HL-60 (cell line): ENCODE data around the gene SFXN5.

Source experiments
- DNase-seq, 2 experiments: peaks; one replicate each; pipeline ENCODE4 v3.0.0-alpha.2; 2010 to 2020; ENCODE audit warnings: low read depth in 1 of 2, low spot score in 1 of 2
- H3K27ac ChIP-seq: fragments of 250-450 bp; sonication (Bioruptor Pico); replicated peaks from 2 replicates; pipeline ENCODE4 v1.5.1; 2020; ENCODE audit warnings: mild to moderate bottlenecking, moderate library complexity
- H3K27me3 ChIP-seq: fragments of 250-450 bp; sonication (Bioruptor Pico); 2 replicates; pipeline ENCODE4 v1.5.1; 2021; ENCODE audit warnings: mild to moderate bottlenecking, moderate library complexity; ENCODE audit not compliant: insufficient read depth, poor library complexity, severe bottlenecking
- H3K4me3 ChIP-seq: replicated peaks from 2 replicates; pipeline ENCODE4 v1.5.1; 2011; ENCODE audit warnings: mild to moderate bottlenecking, control low read depth, low read length; ENCODE audit not compliant: insufficient read depth
- GABPA ChIP-seq: IDR thresholded peaks from 2 replicates; pipeline ENCODE4 v1.6.1; 2012; ENCODE audit warnings: low read depth
- POLR2AphosphoS5 ChIP-seq: IDR thresholded peaks from 2 replicates; pipeline ENCODE4 v1.6.1; 2012; ENCODE audit warnings: low read depth
- SPI1 ChIP-seq: IDR thresholded peaks from 2 replicates; pipeline ENCODE4 v1.6.1; 2012; ENCODE audit warnings: low read depth, mild to moderate bottlenecking, borderline replicate concordance
- TF ChIP-seq, protein P1 (sequence below): IDR thresholded peaks from 2 replicates; pipeline ENCODE4 v1.6.1; 2012; ENCODE audit warnings: low read depth; ENCODE audit not compliant: insufficient replicate concordance
- TF ChIP-seq, protein P2 (sequence below): IDR thresholded peaks from one replicate; pipeline ENCODE4 v1.5.1; 2011; ENCODE audit warnings: low read length, control low read depth, inconsistent platforms; ENCODE audit not compliant: insufficient read depth

SFXN5 gene

DNA sequence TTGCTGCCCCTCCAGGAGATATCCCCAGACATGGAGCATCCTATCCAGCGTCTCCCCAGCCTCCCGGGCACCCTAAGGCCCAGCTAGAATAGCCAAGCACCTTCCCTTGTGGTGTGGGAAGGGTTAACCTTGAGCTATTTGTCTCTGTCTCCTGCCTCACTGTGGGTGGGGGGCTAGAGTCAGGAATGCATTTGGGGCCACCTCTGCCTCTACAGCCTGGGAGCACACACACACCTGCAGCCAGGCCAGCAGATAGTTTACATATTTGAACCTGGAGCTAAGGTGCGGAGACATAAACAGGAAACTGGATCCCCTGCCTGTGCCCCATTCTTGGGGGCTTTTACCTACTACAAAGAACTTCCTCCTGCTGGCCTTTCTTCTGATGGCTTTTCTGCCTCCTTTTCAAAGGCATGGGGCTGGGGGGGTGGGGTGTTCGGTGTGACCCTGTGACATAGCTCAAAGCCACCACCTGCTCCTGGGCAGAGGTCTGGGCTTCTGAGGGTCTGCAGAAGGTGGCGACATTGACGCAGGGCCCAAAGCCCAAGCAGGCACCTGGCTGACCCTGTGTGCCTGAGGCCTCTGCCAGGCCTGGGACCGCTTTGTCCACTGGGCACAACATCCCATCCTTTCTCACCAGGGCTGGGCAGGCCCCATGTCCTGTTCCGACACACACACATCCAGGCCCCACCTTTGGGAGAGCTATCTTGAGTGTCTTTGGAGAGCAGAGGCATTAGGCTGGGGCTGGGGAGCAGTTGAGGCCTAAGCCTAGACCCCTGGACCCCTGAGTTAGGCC is 120.0 kb downstream of the SFXN5 start:
- TF ChIP-seq, protein P1, sequence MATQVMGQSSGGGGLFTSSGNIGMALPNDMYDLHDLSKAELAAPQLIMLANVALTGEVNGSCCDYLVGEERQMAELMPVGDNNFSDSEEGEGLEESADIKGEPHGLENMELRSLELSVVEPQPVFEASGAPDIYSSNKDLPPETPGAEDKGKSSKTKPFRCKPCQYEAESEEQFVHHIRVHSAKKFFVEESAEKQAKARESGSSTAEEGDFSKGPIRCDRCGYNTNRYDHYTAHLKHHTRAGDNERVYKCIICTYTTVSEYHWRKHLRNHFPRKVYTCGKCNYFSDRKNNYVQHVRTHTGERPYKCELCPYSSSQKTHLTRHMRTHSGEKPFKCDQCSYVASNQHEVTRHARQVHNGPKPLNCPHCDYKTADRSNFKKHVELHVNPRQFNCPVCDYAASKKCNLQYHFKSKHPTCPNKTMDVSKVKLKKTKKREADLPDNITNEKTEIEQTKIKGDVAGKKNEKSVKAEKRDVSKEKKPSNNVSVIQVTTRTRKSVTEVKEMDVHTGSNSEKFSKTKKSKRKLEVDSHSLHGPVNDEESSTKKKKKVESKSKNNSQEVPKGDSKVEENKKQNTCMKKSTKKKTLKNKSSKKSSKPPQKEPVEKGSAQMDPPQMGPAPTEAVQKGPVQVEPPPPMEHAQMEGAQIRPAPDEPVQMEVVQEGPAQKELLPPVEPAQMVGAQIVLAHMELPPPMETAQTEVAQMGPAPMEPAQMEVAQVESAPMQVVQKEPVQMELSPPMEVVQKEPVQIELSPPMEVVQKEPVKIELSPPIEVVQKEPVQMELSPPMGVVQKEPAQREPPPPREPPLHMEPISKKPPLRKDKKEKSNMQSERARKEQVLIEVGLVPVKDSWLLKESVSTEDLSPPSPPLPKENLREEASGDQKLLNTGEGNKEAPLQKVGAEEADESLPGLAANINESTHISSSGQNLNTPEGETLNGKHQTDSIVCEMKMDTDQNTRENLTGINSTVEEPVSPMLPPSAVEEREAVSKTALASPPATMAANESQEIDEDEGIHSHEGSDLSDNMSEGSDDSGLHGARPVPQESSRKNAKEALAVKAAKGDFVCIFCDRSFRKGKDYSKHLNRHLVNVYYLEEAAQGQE: no peak
- TF ChIP-seq GABPA (no peak), SPI1 (no peak), POLR2AphosphoS5 (no peak)
- TF ChIP-seq, protein P2, sequence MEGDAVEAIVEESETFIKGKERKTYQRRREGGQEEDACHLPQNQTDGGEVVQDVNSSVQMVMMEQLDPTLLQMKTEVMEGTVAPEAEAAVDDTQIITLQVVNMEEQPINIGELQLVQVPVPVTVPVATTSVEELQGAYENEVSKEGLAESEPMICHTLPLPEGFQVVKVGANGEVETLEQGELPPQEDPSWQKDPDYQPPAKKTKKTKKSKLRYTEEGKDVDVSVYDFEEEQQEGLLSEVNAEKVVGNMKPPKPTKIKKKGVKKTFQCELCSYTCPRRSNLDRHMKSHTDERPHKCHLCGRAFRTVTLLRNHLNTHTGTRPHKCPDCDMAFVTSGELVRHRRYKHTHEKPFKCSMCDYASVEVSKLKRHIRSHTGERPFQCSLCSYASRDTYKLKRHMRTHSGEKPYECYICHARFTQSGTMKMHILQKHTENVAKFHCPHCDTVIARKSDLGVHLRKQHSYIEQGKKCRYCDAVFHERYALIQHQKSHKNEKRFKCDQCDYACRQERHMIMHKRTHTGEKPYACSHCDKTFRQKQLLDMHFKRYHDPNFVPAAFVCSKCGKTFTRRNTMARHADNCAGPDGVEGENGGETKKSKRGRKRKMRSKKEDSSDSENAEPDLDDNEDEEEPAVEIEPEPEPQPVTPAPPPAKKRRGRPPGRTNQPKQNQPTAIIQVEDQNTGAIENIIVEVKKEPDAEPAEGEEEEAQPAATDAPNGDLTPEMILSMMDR: no peak
- DNase-seq: no peak
- no peak overlapping the region for H3K27ac ChIP-seq
- H3K27me3 ChIP-seq: no peaks in the 10 kb centered on the region
- no peak overlapping the region for H3K4me3 ChIP-seq

DNA sequence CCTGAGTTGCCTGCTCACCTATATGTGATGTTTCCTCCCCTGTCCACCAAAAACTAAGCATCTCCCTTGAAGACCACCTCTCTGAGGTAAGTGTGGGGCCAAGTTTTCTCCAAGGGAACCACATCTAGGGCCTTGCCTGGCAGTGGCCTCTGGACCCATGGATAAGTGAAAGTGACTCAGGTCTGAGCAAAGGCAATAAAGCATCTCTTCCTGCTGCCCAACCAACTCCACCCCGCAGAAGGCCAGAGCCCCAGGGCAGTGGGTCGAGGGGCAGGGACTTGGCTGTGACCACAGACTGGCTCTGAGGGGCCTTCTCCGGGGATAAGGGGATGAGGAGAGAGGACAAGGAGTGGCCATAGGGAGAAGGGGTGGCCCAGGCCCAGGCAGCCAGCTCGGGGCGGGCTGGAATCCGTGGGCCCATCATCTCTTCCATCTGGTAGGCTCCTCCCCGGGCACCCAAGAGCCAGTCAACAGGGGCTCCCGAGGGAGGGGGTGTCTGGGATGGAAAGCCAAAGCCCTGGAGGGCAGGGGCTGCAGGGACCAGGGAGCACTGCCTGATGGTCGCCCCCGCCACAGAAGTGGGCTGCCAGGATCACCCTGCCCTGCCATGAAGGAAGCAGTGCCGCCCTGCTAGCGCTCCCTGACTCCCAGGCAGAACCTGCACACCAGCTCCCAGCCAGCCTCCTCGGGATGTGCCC is 120.8 kb downstream of the SFXN5 start:
- TF ChIP-seq GABPA (no peak), SPI1 (no peak)
- no peak for DNase-seq
- Histone ChIP-seq H3K4me3 (no peak overlapping the region), H3K27ac (no peak overlapping the region), H3K27me3 (no peaks in the 10 kb centered on the region)

DNA sequence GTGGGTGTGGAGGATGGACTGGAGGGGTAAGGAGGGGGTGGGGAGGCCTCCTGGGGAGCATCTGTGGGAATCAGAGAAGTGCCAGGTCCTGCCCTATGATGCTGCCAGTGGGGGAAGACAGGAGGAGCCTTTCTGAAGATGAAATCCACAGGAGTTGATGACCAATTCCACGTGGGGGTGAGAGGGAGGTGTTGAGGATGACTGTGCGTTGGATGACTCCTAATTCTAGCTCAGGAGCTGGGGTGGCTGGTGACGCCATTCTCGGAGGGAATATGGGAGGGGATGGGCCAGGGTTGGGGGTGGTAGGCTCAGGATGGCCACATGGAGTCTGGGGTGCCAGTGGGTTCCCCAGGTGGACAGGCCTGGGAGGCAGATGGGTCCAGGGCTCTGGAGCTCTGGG is 121.9 kb downstream of the SFXN5 start:
- no peak overlapping the region for H3K27ac ChIP-seq
- TF ChIP-seq, protein P2: no peak
- TF ChIP-seq, protein P1: no peak
- no peak for TF ChIP-seq POLR2AphosphoS5
- no peak for TF ChIP-seq SPI1
- no peak for TF ChIP-seq GABPA
- H3K4me3 ChIP-seq: no peak overlapping the region
- no peaks in the 10 kb centered on the region for H3K27me3 ChIP-seq
- no peak for DNase-seq

DNA sequence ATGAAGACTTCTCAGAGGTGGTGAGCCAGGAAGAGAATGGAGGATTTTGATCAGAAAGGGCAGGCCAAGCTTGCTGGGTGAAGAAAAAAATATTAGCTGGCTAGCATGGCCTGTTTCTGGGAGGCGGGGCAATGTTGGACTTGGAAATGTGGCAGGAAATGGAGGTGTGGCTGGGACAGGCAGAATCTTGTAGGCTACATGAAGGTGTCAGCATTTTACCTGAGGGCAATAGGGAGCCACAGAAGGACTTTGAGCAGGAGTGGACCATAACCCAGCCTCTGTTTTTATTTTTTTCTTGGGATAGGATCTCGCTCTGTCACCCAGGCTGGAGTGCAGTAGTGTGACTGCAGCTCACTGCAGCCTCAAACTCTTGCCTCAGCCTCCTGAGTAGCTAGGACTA is 122.5 kb downstream of the SFXN5 start:
- H3K4me3 ChIP-seq: no peak overlapping the region
- H3K27me3 ChIP-seq: no peaks in the 10 kb centered on the region
- no peak overlapping the region for H3K27ac ChIP-seq
- no peak for DNase-seq
- TF ChIP-seq GABPA (no peak), SPI1 (no peak), POLR2AphosphoS5 (no peak)
- TF ChIP-seq, protein P2: no peak
- TF ChIP-seq, protein P1: no peak
